HAP-1 (cell line): ENCODE data around the gene TGFBR3L.

Source experiments
- DNase-seq, 2 experiments: peaks; one replicate each; pipeline ENCODE4 v3.0.0-alpha.2; 2016 to 2020; ENCODE audit warnings: low spot score in 2 of 2
- H3K27me3 ChIP-seq: fragments of 250-450 bp; sonication (Bioruptor Pico); 2 replicates; pipeline ENCODE4 v1.5.1; 2020; ENCODE audit warnings: low read depth, mild to moderate bottlenecking, moderate library complexity
- H3K36me3 ChIP-seq: fragments of 250-450 bp; sonication (Bioruptor Pico); replicated peaks from 2 replicates; pipeline ENCODE4 v1.5.1; 2020; ENCODE audit warnings: mild to moderate bottlenecking
- H3K4me1 ChIP-seq: fragments of 250-450 bp; sonication (Bioruptor Pico); 2 replicates; pipeline ENCODE4 v1.5.1; 2020; ENCODE audit warnings: mild to moderate bottlenecking
- H3K4me3 ChIP-seq: fragments of 250-450 bp; sonication (Bioruptor Pico); 2 replicates; pipeline ENCODE4 v1.5.1; 2020; ENCODE audit warnings: mild to moderate bottlenecking, moderate library complexity
- H3K9me3 ChIP-seq: fragments of 250-450 bp; sonication (Bioruptor Pico); 2 replicates; pipeline ENCODE4 v1.5.1; 2020; ENCODE audit warnings: mild to moderate bottlenecking, moderate library complexity
- in situ Hi-C: fragments of 300-500 bp; cut with MboI; formaldehyde crosslinking; loops from 3 replicates; pipeline ENCODE4 v1.14.3; 2020; ENCODE audit warnings: low sequenced_read_pairs, inconsistent platforms, mixed read lengths

Gene TGFBR3L

GRCh38 chr19:7914598-7915045, at the start of gene TGFBR3L:
Gene TGFBR3L (plus strand): TSS chr19:7914830.
- DNase-seq: no peak
- Histone ChIP-seq H3K9me3 (no peaks in the 10 kb centered on the region), H3K4me3 (no peak within 1 kb of the TSS), H3K27me3 (peaks cover 25% of the 10 kb centered on the region), H3K4me1 (peaks cover 20% of the 10 kb centered on the region), H3K36me3 (peaks cover 18% of the 10 kb centered on the region)
- in situ Hi-C loops: no loop called here

GRCh38 chr19:7865262-7865911, 49.2 kb upstream of the TGFBR3L start:
- in situ Hi-C loops: loop anchor here (5.0 kb wide), 1 partner anchor 57 kb away; the partner anchor contains the start of gene SNAPC2
- DNase-seq: no peak
- Histone ChIP-seq H3K36me3 (no peaks in the 10 kb centered on the region), H3K27me3 (no peaks in the 10 kb centered on the region), H3K4me3 (no peak overlapping the region), H3K9me3 (no peaks in the 10 kb centered on the region), H3K4me1 (peaks cover 12% of the 10 kb centered on the region; the same call in 1 of the 2 replicates)

GRCh38 chr19:7866399-7867091, 48.1 kb upstream of the TGFBR3L start:
- H3K4me3 ChIP-seq: no peak overlapping the region
- in situ Hi-C loops: loop anchor here (5.0 kb wide), 1 partner anchor 56 kb away; the partner anchor contains the start of gene SNAPC2
- DNase-seq: no peak

GRCh38 chr19:7867092-7867844, 47.4 kb upstream of the TGFBR3L start:
- no peak overlapping the region for H3K4me3 ChIP-seq
- peaks cover 26% of the 10 kb centered on the region for H3K4me1 ChIP-seq
- in situ Hi-C loops: loop anchor here (5.0 kb wide), 1 partner anchor 55 kb away; the partner anchor contains the start of gene SNAPC2
- no peaks in the 10 kb centered on the region for H3K27me3 ChIP-seq
- no peak for DNase-seq
- no peaks in the 10 kb centered on the region for H3K36me3 ChIP-seq
- no peaks in the 10 kb centered on the region for H3K9me3 ChIP-seq

More at GRCh38 chr19:7866399-7867091, 48.1 kb upstream of the TGFBR3L start:
- Histone ChIP-seq H3K36me3 (no peaks in the 10 kb centered on the region), H3K4me1 (peaks cover 20% of the 10 kb centered on the region), H3K27me3 (no peaks in the 10 kb centered on the region), H3K9me3 (no peaks in the 10 kb centered on the region)

GRCh38 chr19:7868326-7868670, 46.3 kb upstream of the TGFBR3L start:
- peak overlapping the region; percentile 27 for H3K4me3 ChIP-seq
- in situ Hi-C loops: loop anchor here (5.0 kb wide), 1 partner anchor 54 kb away; the partner anchor contains the start of gene SNAPC2
- H3K9me3 ChIP-seq: no peaks in the 10 kb centered on the region
- 0 out of 2 replicates have a peak, but pooled peaks cover 4% of the 10 kb centered on the region for H3K36me3 ChIP-seq
- peaks cover 32% of the 10 kb centered on the region for H3K4me1 ChIP-seq
- no peaks in the 10 kb centered on the region for H3K27me3 ChIP-seq
- DNase-seq: peak; percentile 50 to 81

- Histone ChIP-seq H3K4me1 (peaks cover 32% of the 10 kb centered on the region), H3K9me3 (no peaks in the 10 kb centered on the region), H3K36me3 (0 out of 2 replicates have a peak, but pooled peaks cover 4% of the 10 kb centered on the region), H3K4me3 (peak overlapping the region; percentile 27), H3K27me3 (no peaks in the 10 kb centered on the region)
- peak; percentile 94 to 97 for DNase-seq
- in situ Hi-C loops: loop anchor here (5.0 kb wide), 1 partner anchor 53 kb away; the partner anchor contains the start of gene SNAPC2
These were observed 45.8 kb upstream of the TGFBR3L start for GRCh38 chr19:7868671-7869452.

GRCh38 chr19:7869453-7869909, 45.1 kb upstream of the TGFBR3L start:
- peak overlapping the region; percentile 27 for H3K4me3 ChIP-seq
- in situ Hi-C loops: loop anchor here (5.0 kb wide), 1 partner anchor 53 kb away; the partner anchor contains the start of gene SNAPC2
- H3K4me1 ChIP-seq: peaks cover 33% of the 10 kb centered on the region
- DNase-seq: peak; percentile 34 to 83
- 0 out of 2 replicates have a peak, but pooled peaks cover 4% of the 10 kb centered on the region for H3K36me3 ChIP-seq
- H3K27me3 ChIP-seq: no peaks in the 10 kb centered on the region
- H3K9me3 ChIP-seq: no peaks in the 10 kb centered on the region

- Histone ChIP-seq H3K4me3 (peak overlapping the region; percentile 27; the same call in 1 of the 2 replicates), H3K4me1 (peaks cover 37% of the 10 kb centered on the region)
- in situ Hi-C loops: loop anchor here (5.0 kb wide), 1 partner anchor 52 kb away; the partner anchor contains the start of gene SNAPC2
These were observed 44.6 kb upstream of the TGFBR3L start for GRCh38 chr19:7869910-7870511.

GRCh38 chr19:7870571-7871436, 43.8 kb upstream of the TGFBR3L start:
- H3K4me1 ChIP-seq: peaks cover 37% of the 10 kb centered on the region
- no peaks in the 10 kb centered on the region for H3K27me3 ChIP-seq
- H3K4me3 ChIP-seq: no peak overlapping the region
- H3K9me3 ChIP-seq: no peaks in the 10 kb centered on the region
- in situ Hi-C loops: no loop called here
- DNase-seq: peak; percentile 66 to 97
- 0 out of 2 replicates have a peak, but pooled peaks cover 4% of the 10 kb centered on the region for H3K36me3 ChIP-seq

More at GRCh38 chr19:7869910-7870511, 44.6 kb upstream of the TGFBR3L start:
- 0 out of 2 replicates have a peak, but pooled peaks cover 4% of the 10 kb centered on the region for H3K36me3 ChIP-seq
- H3K9me3 ChIP-seq: no peaks in the 10 kb centered on the region
- no peaks in the 10 kb centered on the region for H3K27me3 ChIP-seq
- DNase-seq: peak; percentile 84 to 98

- in situ Hi-C loops: no loop called here
- DNase-seq: peak; percentile 92 to 100
- peak overlapping the region; percentile 12 for H3K4me3 ChIP-seq
These were observed 43.0 kb upstream of the TGFBR3L start for GRCh38 chr19:7871437-7872305.

More at GRCh38 chr19:7871437-7872305, 43.0 kb upstream of the TGFBR3L start:
- Histone ChIP-seq H3K9me3 (no peaks in the 10 kb centered on the region), H3K36me3 (0 out of 2 replicates have a peak, but pooled peaks cover 4% of the 10 kb centered on the region), H3K4me1 (peaks cover 37% of the 10 kb centered on the region), H3K27me3 (no peaks in the 10 kb centered on the region)
